DOHH2 (cell line): Measurements from ENCODE around the gene LYRM4.
A peak's percentile ranks its signal among the peaks of the same experiment; 100 is the strongest.

Source experiments
- H3F3A ChIP-seq: fragments of 200-600 bp; sonication (generic), shearing (Covaris generic); 2 replicates; pipeline ENCODE4 v1.6.0; 2016; ENCODE audit warnings: antibody characterized with exemption, mild to moderate bottlenecking; ENCODE audit not compliant: control insufficient read depth, insufficient read depth
- H3K27ac ChIP-seq: fragments of 200-600 bp; sonication (generic); 2 replicates; pipeline ENCODE4 v1.5.1; 2014; ENCODE audit warnings: low read depth, mild to moderate bottlenecking, low read length, moderate library complexity
- H3K27me3 ChIP-seq: fragments of 200-600 bp; sonication (generic); 2 replicates; pipeline ENCODE4 v1.6.1; 2014; ENCODE audit warnings: mild to moderate bottlenecking, low read length, mixed read lengths; ENCODE audit not compliant: control insufficient read depth
- H3K36me3 ChIP-seq: fragments of 200-600 bp; sonication (generic); 2 replicates; pipeline ENCODE4 v1.6.1; 2014; ENCODE audit warnings: mild to moderate bottlenecking, low read length, moderate library complexity, mixed read lengths; ENCODE audit not compliant: control insufficient read depth
- H3K4me1 ChIP-seq: fragments of 200-600 bp; sonication (generic); 2 replicates; pipeline ENCODE4 v1.6.1; 2014; ENCODE audit warnings: mild to moderate bottlenecking, low read length, mixed read lengths; ENCODE audit not compliant: control insufficient read depth
- H3K4me2 ChIP-seq: fragments of 200-600 bp; sonication (generic); 2 replicates; pipeline ENCODE4 v1.6.0; 2014; ENCODE audit warnings: mild to moderate bottlenecking, low read length, moderate library complexity
- H3K4me3 ChIP-seq: fragments of 200-600 bp; sonication (generic); 2 replicates; pipeline ENCODE4 v1.5.1; 2014; ENCODE audit warnings: mild to moderate bottlenecking, low read length, mixed read lengths
- H3K79me2 ChIP-seq: fragments of 200-600 bp; sonication (generic); 2 replicates; pipeline ENCODE4 v1.6.1; 2014; ENCODE audit warnings: mild to moderate bottlenecking, low read length, mixed read lengths; ENCODE audit not compliant: control insufficient read depth
- H3K9me2 ChIP-seq: fragments of 200-600 bp; sonication (generic); replicated peaks from 2 replicates; pipeline ENCODE4 v1.6.1; 2014; ENCODE audit warnings: mild to moderate bottlenecking, low read length, mixed read lengths; ENCODE audit not compliant: control insufficient read depth
- H3K9me3 ChIP-seq: fragments of 200-600 bp; sonication (generic); 2 replicates; pipeline ENCODE4 v1.6.1; 2014; ENCODE audit warnings: antibody characterized with exemption, low read length, mixed read lengths; ENCODE audit not compliant: control insufficient read depth, insufficient read depth
- H4K20me1 ChIP-seq: fragments of 200-600 bp; sonication (generic); 2 replicates; pipeline ENCODE4 v1.6.0; 2014; ENCODE audit warnings: low read depth, mild to moderate bottlenecking, antibody characterized with exemption, low read length, moderate library complexity; ENCODE audit not compliant: control insufficient read depth, insufficient read depth
- CTCF ChIP-seq: fragments of 200-600 bp; sonication (generic); IDR thresholded peaks from one replicate; pipeline ENCODE4 v1.5.1; 2014; ENCODE audit warnings: antibody characterized with exemption, mild to moderate bottlenecking, low read depth, low read length; ENCODE audit not compliant: poor library complexity, severe bottlenecking
- EZH2phosphoT487 ChIP-seq: fragments of 200-600 bp; sonication (generic); IDR thresholded peaks from 2 replicates; pipeline ENCODE4 v1.6.1; 2017; ENCODE audit warnings: borderline replicate concordance, mild to moderate bottlenecking, antibody characterized with exemption, low read length, moderate library complexity, mixed read lengths

LYRM4 gene

GRCh38 chr6:5302220-5302946 is 41.6 kb upstream of the LYRM4 start:
- Histone ChIP-seq H3K36me3 (no peaks in the 10 kb centered on the region), H3K27ac (no peak overlapping the region), H4K20me1 (peaks cover 4% of the 10 kb centered on the region; the same call in 1 of the 2 replicates), H3K4me3 (no peak overlapping the region; the same call in 1 of the 2 replicates), H3K4me1 (peaks cover 18% of the 10 kb centered on the region), H3K9me3 (no peaks in the 10 kb centered on the region), H3K79me2 (peaks cover 32% of the 10 kb centered on the region), H3K27me3 (peaks cover 10% of the 10 kb centered on the region), H3F3A (no peaks in the 10 kb centered on the region), H3K4me2 (peak overlapping the region; percentile 32), H3K9me2 (no peaks in the 10 kb centered on the region)
- TF ChIP-seq CTCF = no peak

DNA sequence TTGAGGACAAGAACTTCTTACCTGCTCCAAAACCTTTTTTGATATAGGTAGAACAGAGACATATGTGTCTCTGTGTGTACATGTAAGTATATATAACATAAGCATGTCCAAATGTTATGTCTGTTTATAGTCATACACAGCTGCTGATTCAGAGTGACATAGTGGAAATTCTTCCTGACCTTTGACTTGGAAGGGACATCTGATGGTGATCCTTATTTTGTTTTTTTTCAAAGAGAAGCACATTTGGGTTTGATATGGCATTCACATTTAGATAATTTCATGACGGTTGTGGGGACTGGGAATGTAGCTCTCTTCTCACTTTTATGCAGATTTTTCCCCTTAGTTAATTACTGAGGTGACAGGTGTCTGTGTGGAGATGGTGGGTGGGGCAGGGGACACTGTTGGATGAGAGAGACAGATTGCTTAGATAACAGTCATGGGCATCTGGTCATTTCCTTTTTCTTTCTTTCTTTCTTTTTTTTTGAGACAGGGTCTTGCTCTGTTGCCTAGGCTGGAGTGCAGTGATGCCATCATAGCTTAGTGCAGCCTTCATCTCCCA is 39.5 kb upstream of the LYRM4 start:
- H3K27ac ChIP-seq = no peak overlapping the region
- peaks cover 10% of the 10 kb centered on the region for H3K27me3 ChIP-seq
- peaks cover 18% of the 10 kb centered on the region for H3K4me1 ChIP-seq
- no peak overlapping the region for H3K4me2 ChIP-seq
- no peak overlapping the region for H3K4me3 ChIP-seq
- no peaks in the 10 kb centered on the region for H3K9me3 ChIP-seq
- H3K36me3 ChIP-seq = no peaks in the 10 kb centered on the region
- H3K79me2 ChIP-seq = peaks cover 17% of the 10 kb centered on the region
- no peaks in the 10 kb centered on the region for H3K9me2 ChIP-seq
- peaks cover 4% of the 10 kb centered on the region; the same call in 1 of the 2 replicates for H4K20me1 ChIP-seq
- TF ChIP-seq EZH2phosphoT487 = no peak
- no peak for TF ChIP-seq CTCF
- no peaks in the 10 kb centered on the region for H3F3A ChIP-seq

GRCh38 chr6:5295623-5296022 is 34.9 kb upstream of the LYRM4 start:
- Histone ChIP-seq H3K27ac (no peak overlapping the region), H3F3A (no peaks in the 10 kb centered on the region), H3K4me2 (no peak overlapping the region), H3K9me2 (no peaks in the 10 kb centered on the region), H3K4me3 (no peak overlapping the region), H3K36me3 (no peaks in the 10 kb centered on the region), H3K27me3 (no peaks in the 10 kb centered on the region), H3K79me2 (peaks cover 17% of the 10 kb centered on the region), H3K4me1 (peaks cover 13% of the 10 kb centered on the region), H4K20me1 (no peaks in the 10 kb centered on the region), H3K9me3 (no peaks in the 10 kb centered on the region)
- TF ChIP-seq EZH2phosphoT487 (no peak), CTCF (no peak)
